ENCODE data around the gene NTN4.

GRCh38 chr12:95796982-95797289, 6.4 kb upstream of the NTN4 start:
- TF ChIP-seq CTCF (IDR thresholded peaks at IDR 0.05) (no peak), POLR2A (IDR thresholded peaks at IDR 0.05) (no peak)
